RWPE2 (cell line): ENCODE data around the gene NCBP3.

Experiments
- ATAC-seq: fragments of 200-7000 bp; cut with Tn5 transposase; 3 replicates; pipeline ENCODE4 v1.9.1; 2021; ENCODE audit warnings: low read depth
- DNase-seq: peaks from one replicate; pipeline ENCODE4 v3.0.0-alpha.2; 2020; ENCODE audit warnings: low spot score
- H3K27ac ChIP-seq: fragments of 450-650 bp; 2 replicates; pipeline ENCODE4 v1.5.1; 2017; ENCODE audit warnings: mild to moderate bottlenecking; ENCODE audit not compliant: poor library complexity, severe bottlenecking
- H3K27me3 ChIP-seq: fragments of 250-450 bp; sonication (Bioruptor Pico); 2 replicates; pipeline ENCODE4 v1.5.1; 2021; ENCODE audit warnings: mild to moderate bottlenecking, moderate library complexity; ENCODE audit not compliant: insufficient read depth, poor library complexity, severe bottlenecking
- H3K36me3 ChIP-seq: fragments of 250-450 bp; sonication (Bioruptor Pico); 2 replicates; pipeline ENCODE4 v1.5.1; 2020; ENCODE audit warnings: low read depth, mild to moderate bottlenecking, moderate library complexity
- H3K4me1 ChIP-seq: fragments of 250-450 bp; sonication (Bioruptor Pico); 2 replicates; pipeline ENCODE4 v1.5.1; 2021; ENCODE audit warnings: mild to moderate bottlenecking, moderate library complexity; ENCODE audit not compliant: insufficient read depth, poor library complexity, severe bottlenecking
- H3K4me3 ChIP-seq: fragments of 250-450 bp; sonication (Bioruptor Pico); 2 replicates; pipeline ENCODE4 v1.5.1; 2021; ENCODE audit warnings: mild to moderate bottlenecking, moderate library complexity; ENCODE audit not compliant: severe bottlenecking
- H3K9me3 ChIP-seq: fragments of 250-450 bp; sonication (Bioruptor Pico); 2 replicates; pipeline ENCODE4 v1.5.1; 2021; ENCODE audit warnings: mild to moderate bottlenecking, moderate library complexity; ENCODE audit not compliant: severe bottlenecking
- CTCF ChIP-seq: fragments of 450-650 bp; IDR thresholded peaks from one replicate; pipeline ENCODE4 v1.5.1; 2017; ENCODE audit warnings: mild to moderate bottlenecking, moderate library complexity; ENCODE audit not compliant: poor library complexity, severe bottlenecking

NCBP3 gene

GRCh38 chr17:3835410-3836229 lies 10.4 kb downstream of the NCBP3 start:
- H3K4me3 ChIP-seq, result no peak overlapping the region
- H3K27me3 ChIP-seq, result no peaks in the 10 kb centered on the region
- DNase-seq (no peak), ATAC-seq (no peak)
- no peak overlapping the region for H3K27ac ChIP-seq
- no peak for TF ChIP-seq CTCF
- H3K9me3 ChIP-seq, result no peaks in the 10 kb centered on the region
- H3K36me3 ChIP-seq, result peaks cover 69% of the 10 kb centered on the region
- H3K4me1 ChIP-seq, result no peaks in the 10 kb centered on the region

GRCh38 chr17:3834811-3835210 lies 11.2 kb downstream of the NCBP3 start:
- H3K36me3 ChIP-seq, result peaks cover 63% of the 10 kb centered on the region
- no peak for TF ChIP-seq CTCF
- ATAC-seq, result no peak
- no peaks in the 10 kb centered on the region for H3K4me1 ChIP-seq
- DNase-seq, result no peak
- no peak overlapping the region for H3K27ac ChIP-seq
- H3K9me3 ChIP-seq, result no peaks in the 10 kb centered on the region
- H3K4me3 ChIP-seq, result no peak overlapping the region
- no peaks in the 10 kb centered on the region for H3K27me3 ChIP-seq

GRCh38 chr17:3828852-3829232 lies 17.2 kb downstream of the NCBP3 start:
- H3K9me3 ChIP-seq, result no peaks in the 10 kb centered on the region
- H3K4me3 ChIP-seq, result no peak overlapping the region
- no peak overlapping the region for H3K27ac ChIP-seq
- ATAC-seq (no peak), DNase-seq (no peak)
- H3K36me3 ChIP-seq, result peaks cover 72% of the 10 kb centered on the region
- H3K27me3 ChIP-seq, result no peaks in the 10 kb centered on the region
- no peak for TF ChIP-seq CTCF
- no peaks in the 10 kb centered on the region for H3K4me1 ChIP-seq

GRCh38 chr17:3828151-3828851 lies 17.7 kb downstream of the NCBP3 start:
- TF ChIP-seq CTCF, result no peak
- Histone ChIP-seq H3K9me3 (no peaks in the 10 kb centered on the region), H3K27me3 (no peaks in the 10 kb centered on the region), H3K27ac (no peak overlapping the region), H3K4me3 (no peak overlapping the region), H3K4me1 (no peaks in the 10 kb centered on the region), H3K36me3 (peaks cover 75% of the 10 kb centered on the region)
- no peak for ATAC-seq
- no peak for DNase-seq
